ENCODE results near the gene MARVELD1.
"Not testable (repeated sequence)": the region's sequence is repeated elsewhere in the genome, so short reads cannot be mapped to it uniquely, and the experiment has no call there.

GRCh38 chr10:97698072-97698655 lies 15.4 kb upstream of the MARVELD1 start:
- TF ChIP-seq CTCF (conservative IDR thresholded peaks at IDR 0.05; ENCODE audit: low read depth, low read length); EZH2 (IDR thresholded peaks at IDR 0.05; ENCODE audit: borderline replicate concordance, low read depth, low read length, poor library complexity, severe bottlenecking): not testable (repeated sequence)

All from A673 (cell line).